ENCODE data around the gene DICER1.

DNA sequence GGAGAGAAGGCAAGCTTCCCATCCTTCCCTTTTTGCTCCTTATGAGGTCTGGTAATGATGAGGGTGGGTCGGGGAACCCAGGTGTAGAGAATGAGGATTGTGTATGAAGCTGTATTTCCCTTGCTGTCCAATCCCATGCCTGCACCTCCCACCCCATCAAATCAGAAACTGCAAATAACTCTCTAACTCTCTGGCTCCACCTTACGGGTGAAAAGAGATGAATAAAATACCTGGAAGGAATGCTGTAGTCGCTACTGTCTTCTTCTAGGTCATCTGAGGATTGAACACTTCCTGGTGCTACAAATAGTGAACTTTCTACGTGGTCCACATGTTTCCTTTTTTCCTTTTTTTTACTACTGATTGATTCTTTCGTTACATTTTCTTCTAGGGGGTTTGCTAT, 38.9 kb upstream of the DICER1 start:
- peak in 2 of 3 experiments; percentile 30 to 34 for TF ChIP-seq CTCF (IDR thresholded peaks at IDR 0.05)
- no peak for TF ChIP-seq POLR2A (IDR thresholded peaks at IDR 0.05; ENCODE audit: low read depth)
- TF ChIP-seq POLR2AphosphoS5 (IDR thresholded peaks at IDR 0.05): no peak

All from esophagus muscularis mucosa (tissue), 3 donors.